ENCODE data around the gene ADA.

ADA gene

DNA sequence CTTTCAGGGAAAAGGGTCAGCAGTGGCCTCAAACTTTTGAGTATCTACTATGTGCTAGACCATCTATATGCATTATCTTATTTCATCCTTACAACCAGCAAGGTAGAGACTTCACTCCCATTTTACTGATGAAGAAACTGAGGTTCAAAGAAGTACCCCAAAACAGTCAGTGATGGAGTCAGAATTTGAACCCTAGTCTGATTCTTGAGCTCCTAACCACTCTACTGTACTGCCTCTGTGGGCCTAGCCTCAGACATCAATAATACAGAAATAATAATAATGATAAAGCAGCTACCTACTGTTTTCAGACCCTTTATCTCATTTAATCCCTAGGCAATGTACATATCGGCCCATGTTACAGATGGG, 8.4 kb downstream of the ADA start:
- peaks cover 4 to 9% of the 10 kb centered on the region in 2 donors for H3K9me3 ChIP-seq (replicated peaks in 1 of 2; ENCODE audit: control insufficient read depth in 2 of 2, insufficient read depth in 1 of 2, low read depth in 1 of 2, low read length in 2 of 2)
- H3K36me3 ChIP-seq (replicated peaks in 1 of 2; ENCODE audit: control insufficient read depth in 2 of 2, insufficient read depth in 2 of 2, low read length in 2 of 2), result peaks cover 0 to 10% of the 10 kb centered on the region in 2 donors
- peak overlapping the region; percentile 64 for H2BK12ac ChIP-seq (ENCODE audit: low read length)
- no peak overlapping the region for H2BK15ac ChIP-seq (ENCODE audit: low read length)
- H3K9ac ChIP-seq (ENCODE audit: low read depth, low read length, poor library complexity), result no peak overlapping the region
- peak overlapping the region; percentile 86 for H2AFZ ChIP-seq (ENCODE audit: low read length)
- H2BK5ac ChIP-seq (ENCODE audit: low read length), result no peak overlapping the region
- H4K91ac ChIP-seq (ENCODE audit: low read depth, low read length, poor library complexity), result no peak overlapping the region
- H2AK5ac ChIP-seq (ENCODE audit: low read depth, low read length), result peak overlapping the region; percentile 5
- H3K4ac ChIP-seq (ENCODE audit: low read length), result no peak overlapping the region
- no peak overlapping the region for H3K14ac ChIP-seq (ENCODE audit: low read length)
- no peak overlapping the region for H2BK120ac ChIP-seq (ENCODE audit: low read depth, low read length)
- no peak overlapping the region for H3K4me2 ChIP-seq (ENCODE audit: insufficient read depth, low read length, poor library complexity, severe bottlenecking)
- no peak overlapping the region for H4K8ac ChIP-seq (ENCODE audit: low read depth, low read length)
- H3K4me3 ChIP-seq (ENCODE audit: low read length in 2 of 2), result peak overlapping the region in 1 of 2 donors; percentile 18
- H3K27ac ChIP-seq (replicated peaks; ENCODE audit: low read length), result peak overlapping the region; percentile 77
- H3K23ac ChIP-seq (ENCODE audit: low read depth, low read length, poor library complexity), result no peak overlapping the region
- no peak for DNase-seq (ENCODE audit: low spot score)
- peaks cover 4% of the 10 kb centered on the region for H3K79me1 ChIP-seq (ENCODE audit: low read depth, low read length)
- WGBS, 2 donors (ENCODE audit: extremely low coverage in 2 of 2, insufficient read length in 2 of 2, insufficient replicate concordance in 1 of 2), result no CpG with 5 or more reads among the region's 1 CpG
- no peak overlapping the region for H3K18ac ChIP-seq (ENCODE audit: low read length)
- peaks cover 36 to 37% of the 10 kb centered on the region in 2 donors for H3K4me1 ChIP-seq (ENCODE audit: control insufficient read depth in 2 of 2, insufficient read depth in 1 of 2, low read depth in 1 of 2, low read length in 2 of 2)
- no peaks in the 10 kb centered on the region for H3K27me3 ChIP-seq (ENCODE audit: control insufficient read depth in 3 of 3, insufficient read depth in 3 of 3, low read depth in 1 of 3, low read length in 3 of 3)

DNA sequence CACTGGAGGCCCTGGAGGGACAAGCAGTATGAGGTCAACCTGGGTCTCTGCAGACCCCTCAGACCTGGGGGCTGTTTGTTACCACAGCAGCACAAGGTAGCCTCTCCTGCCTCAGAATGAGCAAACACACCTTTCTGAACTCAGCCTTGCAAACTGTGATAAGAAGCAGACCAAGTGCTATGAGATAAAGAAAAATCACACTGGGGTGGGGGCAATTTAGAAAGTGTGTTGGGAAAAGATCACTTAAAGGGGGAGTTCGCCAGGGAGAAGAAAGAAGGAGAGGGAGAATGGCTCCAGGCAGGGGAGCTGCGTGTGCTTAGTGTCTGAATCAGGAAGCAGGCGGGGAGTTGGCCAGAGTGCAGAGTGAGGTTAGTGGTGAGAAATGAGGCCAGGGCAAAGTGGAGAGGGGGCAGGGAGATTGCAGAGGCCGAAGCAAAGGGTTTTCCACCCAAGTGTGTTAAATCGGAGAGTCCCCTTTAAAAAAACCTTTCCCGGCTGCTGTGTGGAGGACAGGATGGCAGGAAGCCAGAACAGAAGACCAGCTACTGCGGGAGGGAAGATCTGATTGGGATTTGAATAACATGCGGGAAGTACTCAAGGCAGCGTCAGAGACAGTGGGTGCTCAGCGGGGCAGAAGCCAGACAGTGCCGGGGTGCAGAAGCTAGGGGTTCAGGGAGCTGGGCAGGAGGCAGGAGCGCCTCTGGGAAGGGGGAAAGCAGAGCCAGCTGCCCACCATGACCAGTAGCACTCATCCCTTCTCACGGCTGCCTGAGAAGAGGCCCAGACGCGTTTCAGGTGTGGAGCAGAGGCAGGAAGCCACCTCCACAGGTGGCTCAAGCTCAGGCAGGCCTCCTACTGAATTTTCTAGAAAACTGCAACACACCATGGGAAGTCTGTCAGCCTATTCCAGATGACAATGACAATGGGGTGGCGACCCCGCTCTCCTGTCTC, 9.0 kb downstream of the ADA start:
- peaks cover 3 to 9% of the 10 kb centered on the region in 2 donors for H3K9me3 ChIP-seq (replicated peaks in 1 of 2; ENCODE audit: control insufficient read depth in 2 of 2, insufficient read depth in 1 of 2, low read depth in 1 of 2, low read length in 2 of 2)
- H3K36me3 ChIP-seq (replicated peaks in 1 of 2; ENCODE audit: control insufficient read depth in 2 of 2, insufficient read depth in 2 of 2, low read length in 2 of 2), result peaks cover 0 to 10% of the 10 kb centered on the region in 2 donors
- H2BK120ac ChIP-seq (ENCODE audit: low read depth, low read length), result no peak overlapping the region
- H4K8ac ChIP-seq (ENCODE audit: low read depth, low read length), result no peak overlapping the region
- WGBS, 2 donors (ENCODE audit: extremely low coverage in 2 of 2, insufficient read length in 2 of 2, insufficient replicate concordance in 1 of 2), result no CpG with 5 or more reads among the region's 17 CpGs
- no peak overlapping the region for H3K9ac ChIP-seq (ENCODE audit: low read depth, low read length, poor library complexity)
- peak overlapping the region; percentile 48 for H4K91ac ChIP-seq (ENCODE audit: low read depth, low read length, poor library complexity)
- peak overlapping the region; percentile 64 for H2BK12ac ChIP-seq (ENCODE audit: low read length)
- H3K14ac ChIP-seq (ENCODE audit: low read length), result no peak overlapping the region
- H3K27me3 ChIP-seq (ENCODE audit: control insufficient read depth in 3 of 3, insufficient read depth in 3 of 3, low read depth in 1 of 3, low read length in 3 of 3), result no peaks in the 10 kb centered on the region
- peaks cover 4% of the 10 kb centered on the region for H3K79me1 ChIP-seq (ENCODE audit: low read depth, low read length)
- peak overlapping the region; percentile 97 for H3K18ac ChIP-seq (ENCODE audit: low read length)
- DNase-seq (ENCODE audit: low spot score), result no peak
- peak overlapping the region; percentile 5 for H2AK5ac ChIP-seq (ENCODE audit: low read depth, low read length)
- no peak overlapping the region for H3K4me2 ChIP-seq (ENCODE audit: insufficient read depth, low read length, poor library complexity, severe bottlenecking)
- peak overlapping the region; percentile 86 for H2AFZ ChIP-seq (ENCODE audit: low read length)
- peak overlapping the region in 1 of 2 donors; percentile 18 for H3K4me3 ChIP-seq (ENCODE audit: low read length in 2 of 2)
- H3K23ac ChIP-seq (ENCODE audit: low read depth, low read length, poor library complexity), result peak overlapping the region; percentile 58
- H3K27ac ChIP-seq (replicated peaks; ENCODE audit: low read length), result peak overlapping the region; percentile 77
- peaks cover 36 to 37% of the 10 kb centered on the region in 2 donors for H3K4me1 ChIP-seq (ENCODE audit: control insufficient read depth in 2 of 2, insufficient read depth in 1 of 2, low read depth in 1 of 2, low read length in 2 of 2)
- H3K4ac ChIP-seq (ENCODE audit: low read length), result peak overlapping the region; percentile 56
- peak overlapping the region; percentile 1 for H2BK5ac ChIP-seq (ENCODE audit: low read length)
- peak overlapping the region; percentile 50 for H2BK15ac ChIP-seq (ENCODE audit: low read length)

DNA sequence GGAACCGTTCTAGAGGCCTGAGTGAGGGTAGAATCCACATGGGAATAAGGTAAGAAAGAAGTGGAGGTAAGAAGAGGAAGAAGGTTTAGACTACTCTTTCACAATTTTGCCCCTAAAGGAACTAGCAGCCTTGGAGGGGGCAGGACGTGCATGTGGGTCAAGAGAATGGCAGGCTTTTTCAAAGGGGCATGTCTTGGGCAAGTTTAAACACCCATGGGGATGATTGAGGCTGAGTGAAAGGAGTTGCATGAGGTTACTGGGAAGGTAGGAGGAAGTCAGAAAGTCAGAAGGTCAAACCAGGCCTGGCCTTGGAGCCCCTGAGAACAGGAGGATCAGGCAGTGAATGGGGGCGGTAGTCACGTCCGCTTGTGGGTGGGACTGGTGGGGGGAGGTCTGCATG, 10.2 kb downstream of the ADA start:
- no peak overlapping the region for H2BK12ac ChIP-seq (ENCODE audit: low read length)
- no peak overlapping the region for H3K4ac ChIP-seq (ENCODE audit: low read length)
- H3K79me1 ChIP-seq (ENCODE audit: low read depth, low read length), result peaks cover 4% of the 10 kb centered on the region
- no peak overlapping the region for H4K91ac ChIP-seq (ENCODE audit: low read depth, low read length, poor library complexity)
- no peak overlapping the region for H3K4me2 ChIP-seq (ENCODE audit: insufficient read depth, low read length, poor library complexity, severe bottlenecking)
- H3K27ac ChIP-seq (replicated peaks; ENCODE audit: low read length), result no peak overlapping the region
- no peak overlapping the region for H3K4me3 ChIP-seq (ENCODE audit: low read length in 2 of 2)
- no peak overlapping the region for H3K23ac ChIP-seq (ENCODE audit: low read depth, low read length, poor library complexity)
- no peak overlapping the region for H3K18ac ChIP-seq (ENCODE audit: low read length)
- peaks cover 30 to 33% of the 10 kb centered on the region in 2 donors for H3K4me1 ChIP-seq (ENCODE audit: control insufficient read depth in 2 of 2, insufficient read depth in 1 of 2, low read depth in 1 of 2, low read length in 2 of 2)
- H2AK5ac ChIP-seq (ENCODE audit: low read depth, low read length), result peak overlapping the region; percentile 12
- no peaks in the 10 kb centered on the region for H3K27me3 ChIP-seq (ENCODE audit: control insufficient read depth in 3 of 3, insufficient read depth in 3 of 3, low read depth in 1 of 3, low read length in 3 of 3)
- peaks cover 0 to 12% of the 10 kb centered on the region in 2 donors for H3K36me3 ChIP-seq (replicated peaks in 1 of 2; ENCODE audit: control insufficient read depth in 2 of 2, insufficient read depth in 2 of 2, low read length in 2 of 2)
- no peak overlapping the region for H2BK120ac ChIP-seq (ENCODE audit: low read depth, low read length)
- no peak overlapping the region for H4K8ac ChIP-seq (ENCODE audit: low read depth, low read length)
- no peak overlapping the region for H2AFZ ChIP-seq (ENCODE audit: low read length)
- no peak overlapping the region for H2BK5ac ChIP-seq (ENCODE audit: low read length)
- H3K9me3 ChIP-seq (replicated peaks in 1 of 2; ENCODE audit: control insufficient read depth in 2 of 2, insufficient read depth in 1 of 2, low read depth in 1 of 2, low read length in 2 of 2), result peaks cover 3 to 9% of the 10 kb centered on the region in 2 donors
- H3K9ac ChIP-seq (ENCODE audit: low read depth, low read length, poor library complexity), result no peak overlapping the region
- no CpG with 5 or more reads among the region's 5 CpGs for WGBS, 2 donors (ENCODE audit: extremely low coverage in 2 of 2, insufficient read length in 2 of 2, insufficient replicate concordance in 1 of 2)
- DNase-seq (ENCODE audit: low spot score), result no peak
- no peak overlapping the region for H2BK15ac ChIP-seq (ENCODE audit: low read length)
- no peak overlapping the region for H3K14ac ChIP-seq (ENCODE audit: low read length)

GRCh38 chr20:44640522-44640921, 11.0 kb downstream of the ADA start:
- H2BK15ac ChIP-seq (ENCODE audit: low read length), result no peak overlapping the region
- no peak overlapping the region for H3K4me2 ChIP-seq (ENCODE audit: insufficient read depth, low read length, poor library complexity, severe bottlenecking)
- no peak for DNase-seq (ENCODE audit: low spot score)
- H3K9ac ChIP-seq (ENCODE audit: low read depth, low read length, poor library complexity), result no peak overlapping the region
- no peak overlapping the region for H3K27ac ChIP-seq (replicated peaks; ENCODE audit: low read length)
- no peak overlapping the region for H3K18ac ChIP-seq (ENCODE audit: low read length)
- H2BK12ac ChIP-seq (ENCODE audit: low read length), result no peak overlapping the region
- H3K36me3 ChIP-seq (replicated peaks in 1 of 2; ENCODE audit: control insufficient read depth in 2 of 2, insufficient read depth in 2 of 2, low read length in 2 of 2), result peaks cover 2 to 18% of the 10 kb centered on the region in 2 donors
- H2AFZ ChIP-seq (ENCODE audit: low read length), result no peak overlapping the region
- H4K91ac ChIP-seq (ENCODE audit: low read depth, low read length, poor library complexity), result no peak overlapping the region
- H3K79me1 ChIP-seq (ENCODE audit: low read depth, low read length), result peaks cover 4% of the 10 kb centered on the region
- H3K14ac ChIP-seq (ENCODE audit: low read length), result no peak overlapping the region
- no peak overlapping the region for H3K4me3 ChIP-seq (ENCODE audit: low read length in 2 of 2)
- H3K23ac ChIP-seq (ENCODE audit: low read depth, low read length, poor library complexity), result no peak overlapping the region
- H2BK120ac ChIP-seq (ENCODE audit: low read depth, low read length), result no peak overlapping the region
- H3K27me3 ChIP-seq (ENCODE audit: control insufficient read depth in 3 of 3, insufficient read depth in 3 of 3, low read depth in 1 of 3, low read length in 3 of 3), result no peaks in the 10 kb centered on the region
- H2AK5ac ChIP-seq (ENCODE audit: low read depth, low read length), result no peak overlapping the region
- no peak overlapping the region for H3K4ac ChIP-seq (ENCODE audit: low read length)
- H4K8ac ChIP-seq (ENCODE audit: low read depth, low read length), result no peak overlapping the region
- H3K9me3 ChIP-seq (replicated peaks in 1 of 2; ENCODE audit: control insufficient read depth in 2 of 2, insufficient read depth in 1 of 2, low read depth in 1 of 2, low read length in 2 of 2), result peaks cover 3 to 9% of the 10 kb centered on the region in 2 donors
- no peak overlapping the region for H2BK5ac ChIP-seq (ENCODE audit: low read length)
- peaks cover 23 to 26% of the 10 kb centered on the region in 2 donors for H3K4me1 ChIP-seq (ENCODE audit: control insufficient read depth in 2 of 2, insufficient read depth in 1 of 2, low read depth in 1 of 2, low read length in 2 of 2)
- WGBS, 2 donors (ENCODE audit: extremely low coverage in 2 of 2, insufficient read length in 2 of 2, insufficient replicate concordance in 1 of 2), result no CpG with 5 or more reads among the region's 2 CpGs

All from neuronal stem cell (in vitro differentiated cells).